B cell (primary cell): ENCODE results near the gene ITGA6. TPM values are rescaled to one million over a fixed set of nuclear protein-coding genes. Genes with fewer than 3 reads are reported as not detected.

Source experiments
- ATAC-seq: fragments of 200-7000 bp; cut with Tn5 transposase; one replicate; pipeline ENCODE4 v1.10.0; 2021; ENCODE audit warnings: low read depth, mild to moderate bottlenecking, moderate number of reproducible peaks, moderate library complexity
- CTCF ChIA-PET: fragments of 350-600 bp; sonication (Branson Sonifier 250); formaldehyde crosslinking; loops from one replicate; lab custom pipeline; 2021; ENCODE audit warnings: antibody characterized with exemption, inconsistent platforms; lab: Charles Lee
- POLR2A ChIA-PET: fragments of 350-600 bp; sonication (Branson Sonifier 250); formaldehyde crosslinking; loops from one replicate; lab custom pipeline; 2021; ENCODE audit warnings: antibody characterized with exemption; lab: Charles Lee
- DNase-seq: peaks from one replicate; pipeline ENCODE4 v3.0.0; 2013
- H2AFZ ChIP-seq: 2 replicates; pipeline ENCODE4 v1.6.1; 2012; ENCODE audit warnings: mild to moderate bottlenecking, low read depth, low read length; ENCODE audit not compliant: insufficient read depth, poor library complexity, severe bottlenecking
- H3K27ac ChIP-seq, 2 donors: 1 replicate in 1 of 2; 2 replicates in 1 of 2; pipeline ENCODE4 v1.5.1; 2012 to 2013; ENCODE audit warnings: low read length in 2 of 2, mild to moderate bottlenecking in 2 of 2, moderate library complexity in 1 of 2
- H3K27me3 ChIP-seq, 4 experiments: fragments of 200-600 bp in 1 of 4; sonication (generic) in 1 of 4; replicated peaks in 1 of 4; 1 replicate in 2 of 4; 2 replicates in 2 of 4; pipeline versions ENCODE4 v1.6.1 to v1.7.0; 2013 to 2016; ENCODE audit warnings: low read length in 3 of 4, mild to moderate bottlenecking in 2 of 4, mixed read lengths in 1 of 4, moderate library complexity in 1 of 4; ENCODE audit not compliant: insufficient read depth in 4 of 4, control insufficient read depth in 3 of 4; ENCODE audit errors: control extremely low read depth in 1 of 4
- H3K36me3 ChIP-seq, 2 experiments: replicated peaks in 1 of 2; 1 replicate in 1 of 2; 2 replicates in 1 of 2; pipeline versions ENCODE4 v1.6.1 to v1.7.1; 2013; ENCODE audit warnings: low read length in 1 of 2; ENCODE audit not compliant: insufficient read depth in 2 of 2, control insufficient read depth in 1 of 2; ENCODE audit errors: control extremely low read depth in 1 of 2, extremely low read depth in 1 of 2
- H3K4me1 ChIP-seq, 2 donors: fragments of 200-600 bp in 1 of 2; sonication (generic) in 1 of 2; 1 replicate in 1 of 2; 2 replicates in 1 of 2; pipeline versions ENCODE4 v1.5.1 to v1.6.1; 2013 to 2017; ENCODE audit warnings: low read length in 2 of 2; ENCODE audit not compliant: control insufficient read depth in 2 of 2, insufficient read depth in 2 of 2
- H3K4me2 ChIP-seq: replicated peaks from 2 replicates; pipeline ENCODE3; 2012; ENCODE audit warnings: mild to moderate bottlenecking, low read depth, low read length; ENCODE audit not compliant: poor library complexity, severe bottlenecking
- H3K4me3 ChIP-seq, 5 experiments: fragments of 200-600 bp in 1 of 5; sonication (generic) in 1 of 5; 1 replicate in 3 of 5; 2 replicates in 2 of 5; pipeline versions ENCODE4 v1.5.1 to v1.7.0; 2011 to 2016; ENCODE audit warnings: low read length in 4 of 5, mild to moderate bottlenecking in 4 of 5, low read depth in 2 of 5, control low read depth in 1 of 5, moderate library complexity in 1 of 5; ENCODE audit not compliant: insufficient read depth in 1 of 5; ENCODE audit errors: control extremely low read depth in 1 of 5, extremely low read depth in 1 of 5
- H3K79me2 ChIP-seq: fragments of 200-600 bp; sonication (generic); one replicate; pipeline ENCODE4 v1.6.0; 2016; ENCODE audit warnings: low read length; ENCODE audit not compliant: control insufficient read depth, insufficient read depth
- H3K9ac ChIP-seq: fragments of 200-600 bp; sonication (generic); 2 replicates; pipeline ENCODE4 v1.6.1; 2017; ENCODE audit warnings: mild to moderate bottlenecking, low read length, moderate library complexity
- H3K9me3 ChIP-seq, 3 donors: one replicate each; pipeline versions ENCODE4 v1.6.1 to v1.7.1; 2013; ENCODE audit warnings: low read length in 2 of 3; ENCODE audit not compliant: control insufficient read depth in 2 of 3, insufficient read depth in 1 of 3; ENCODE audit errors: control extremely low read depth in 1 of 3
- H4K20me1 ChIP-seq: 2 replicates; pipeline ENCODE4 v1.6.0; 2012; ENCODE audit warnings: mild to moderate bottlenecking, low read length; ENCODE audit not compliant: insufficient read depth, control insufficient read depth, poor library complexity, severe bottlenecking
- H3K27ac Mint-ChIP-seq: one replicate; pipeline ENCODE4 v1.8.0; 2021; ENCODE audit warnings: mixed read lengths
- H3K27me3 Mint-ChIP-seq: one replicate; pipeline ENCODE4 v1.8.0; 2021; ENCODE audit warnings: mixed read lengths
- H3K4me1 Mint-ChIP-seq: one replicate; pipeline ENCODE4 v1.8.0; 2021; ENCODE audit warnings: mixed read lengths
- H3K4me3 Mint-ChIP-seq: one replicate; pipeline ENCODE4 v1.8.0; 2021; ENCODE audit warnings: mixed read lengths
- H3K9me3 Mint-ChIP-seq: one replicate; pipeline ENCODE4 v1.8.0; 2022; ENCODE audit warnings: mixed read lengths; ENCODE audit not compliant: insufficient read depth
- CTCF ChIP-seq: fragments of 200-600 bp; IDR thresholded peaks from one replicate; pipeline ENCODE4 v1.8.0; 2022; ENCODE audit warnings: antibody characterized with exemption, mild to moderate bottlenecking
- EZH2 ChIP-seq: IDR thresholded peaks from 2 replicates; pipeline ENCODE4 v1.6.1; 2012; ENCODE audit warnings: borderline replicate concordance, low read depth, mild to moderate bottlenecking, moderate library complexity, low read length; ENCODE audit not compliant: insufficient read depth, poor library complexity, severe bottlenecking
- WGBS: methylation state at CpG from one replicate; pipeline ENCODE4 v1.1.5; 2013; ENCODE audit warnings: missing lambda C conversion rate; ENCODE audit not compliant: insufficient coverage; 5-methylcytosine and 5-hydroxymethylcytosine counted together
- intact Hi-C: fragments of 100-400 bp; cut with micrococcal nuclease; formaldehyde crosslinking; loops from one replicate; pipeline ENCODE4 v1.10.0; 2022
- polyA plus RNA-seq: library from polyadenylated mRNA; depleted of rRNA; stranded (reverse); fragments of >200 nt; gene quantifications from 2 replicates; pipeline ENCODE4 v1.2.3, GENCODE V29; 2012
- total RNA-seq, 2 donors: library from RNA; stranded (reverse); fragments of 120-200 nt in 1 of 2; gene quantifications; 1 replicate in 1 of 2; 2 replicates in 1 of 2; pipeline versions ENCODE4 v1.2.3 to v1.2.4, GENCODE V29; 2013 to 2022

ITGA6 gene
- total and polyA plus RNA-seq, 2 donors (not counting 1 experiment from before 2014, with no cell fraction given): 0.17 to 0.98 TPM

DNA sequence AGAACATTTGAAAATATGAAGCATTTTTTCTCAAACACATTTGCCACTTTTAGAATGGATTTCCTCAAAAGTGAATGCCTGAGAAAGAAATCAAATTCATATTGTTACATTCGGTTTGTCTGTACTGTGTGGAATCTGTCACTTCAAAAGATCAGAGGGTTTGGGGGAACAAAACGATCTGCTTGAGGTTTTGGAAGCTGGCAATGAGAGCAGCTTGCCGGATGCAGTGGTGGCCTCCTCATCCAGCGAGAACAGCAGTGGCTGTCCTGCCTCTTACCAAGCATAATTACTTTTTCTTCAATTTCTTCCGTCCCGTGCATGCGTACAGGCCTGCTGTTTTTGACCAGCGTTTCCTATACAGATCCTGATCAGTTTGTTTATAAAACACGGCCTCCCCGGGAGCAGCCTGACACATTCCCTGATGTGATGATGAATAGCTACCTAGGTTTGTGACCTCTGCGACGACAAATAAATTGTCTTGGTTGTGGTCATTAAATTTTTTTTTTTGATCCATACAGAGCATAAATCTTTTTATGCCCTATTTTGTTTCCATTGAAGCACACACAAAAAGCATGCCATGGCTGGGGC is 45.2 kb downstream of the ITGA6 start:
- intact Hi-C loops: no loop called here
- 98% methylated on average over 6 of the region's 12 CpGs for WGBS
- Mint-ChIP-seq H3K9me3 (no peaks in the 10 kb centered on the region), H3K4me1 (no peaks in the 10 kb centered on the region), H3K4me3 (no peak overlapping the region), H3K27me3 (no peaks in the 10 kb centered on the region), H3K27ac (no peak overlapping the region)
- no peaks in the 10 kb centered on the region for H3K9me3 ChIP-seq
- H3K79me2 ChIP-seq: no peaks in the 10 kb centered on the region
- no peaks in the 10 kb centered on the region for H3K4me1 ChIP-seq
- H4K20me1 ChIP-seq: no peaks in the 10 kb centered on the region
- DNase-seq: no peak
- ChIA-PET POLR2A (no interaction called here), CTCF (interaction anchor here (1.3 to 1.6 kb wide), 2 partner anchors 11 kb away, joined by 4 to 7 read pairs; no protein-coding TSS in a partner anchor)
- H3K4me3 ChIP-seq: no peak overlapping the region
- ATAC-seq: no peak
- no peaks in the 10 kb centered on the region for H3K36me3 ChIP-seq
- TF ChIP-seq CTCF (no peak), EZH2 (no peak)
- no peak overlapping the region for H3K27ac ChIP-seq
- H3K9ac ChIP-seq: no peak overlapping the region
- H2AFZ ChIP-seq: no peak overlapping the region
- no peak overlapping the region for H3K4me2 ChIP-seq
- H3K27me3 ChIP-seq: no peaks in the 10 kb centered on the region

DNA sequence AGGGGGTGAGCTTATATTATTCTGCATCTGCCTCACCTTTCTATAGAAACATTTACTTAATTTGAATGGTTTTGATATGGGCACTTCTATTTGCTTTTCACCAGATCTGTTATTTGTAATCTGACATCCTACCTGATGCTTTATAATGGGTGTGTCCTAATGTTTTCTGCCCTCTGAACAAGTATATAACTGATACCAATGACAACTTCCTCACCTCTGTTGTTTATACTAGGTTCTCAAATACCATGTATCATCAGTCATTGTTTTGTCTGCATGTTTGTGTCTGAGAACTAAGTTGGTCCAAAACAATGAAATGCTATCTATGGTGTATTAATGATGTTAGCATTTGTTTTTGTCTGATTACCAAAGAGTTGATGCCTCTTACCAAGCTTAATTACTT is 45.8 kb downstream of the ITGA6 start:
- DNase-seq (no peak), ATAC-seq (no peak)
- Histone ChIP-seq H3K4me3 (no peak overlapping the region), H2AFZ (no peak overlapping the region), H3K27me3 (no peaks in the 10 kb centered on the region), H4K20me1 (no peaks in the 10 kb centered on the region), H3K9me3 (no peaks in the 10 kb centered on the region), H3K27ac (no peak overlapping the region), H3K4me1 (no peaks in the 10 kb centered on the region), H3K79me2 (no peaks in the 10 kb centered on the region), H3K9ac (no peak overlapping the region), H3K36me3 (no peaks in the 10 kb centered on the region), H3K4me2 (no peak overlapping the region)
- CTCF ChIA-PET: interaction anchor here (1.3 kb wide), 1 partner anchor 11 kb away, joined by 4 read pairs; no protein-coding TSS in a partner anchor
- no peaks in the 10 kb centered on the region for H3K4me1 Mint-ChIP-seq
- intact Hi-C loops: no loop called here
- H3K4me3 Mint-ChIP-seq: no peak overlapping the region
- POLR2A ChIA-PET: no interaction called here
- no peaks in the 10 kb centered on the region for H3K9me3 Mint-ChIP-seq
- no peak for TF ChIP-seq EZH2
- no peak for TF ChIP-seq CTCF
- H3K27me3 Mint-ChIP-seq: no peaks in the 10 kb centered on the region
- no peak overlapping the region for H3K27ac Mint-ChIP-seq
